ENCODE results near the gene HERC3. TPM values are rescaled to one million over a fixed set of nuclear protein-coding genes. Genes with fewer than 3 reads are reported as not detected.
A peak's percentile ranks its signal among the peaks of the same experiment; 100 is the strongest.

Gene HERC3
- polyA plus RNA-seq = 32.6 TPM

DNA sequence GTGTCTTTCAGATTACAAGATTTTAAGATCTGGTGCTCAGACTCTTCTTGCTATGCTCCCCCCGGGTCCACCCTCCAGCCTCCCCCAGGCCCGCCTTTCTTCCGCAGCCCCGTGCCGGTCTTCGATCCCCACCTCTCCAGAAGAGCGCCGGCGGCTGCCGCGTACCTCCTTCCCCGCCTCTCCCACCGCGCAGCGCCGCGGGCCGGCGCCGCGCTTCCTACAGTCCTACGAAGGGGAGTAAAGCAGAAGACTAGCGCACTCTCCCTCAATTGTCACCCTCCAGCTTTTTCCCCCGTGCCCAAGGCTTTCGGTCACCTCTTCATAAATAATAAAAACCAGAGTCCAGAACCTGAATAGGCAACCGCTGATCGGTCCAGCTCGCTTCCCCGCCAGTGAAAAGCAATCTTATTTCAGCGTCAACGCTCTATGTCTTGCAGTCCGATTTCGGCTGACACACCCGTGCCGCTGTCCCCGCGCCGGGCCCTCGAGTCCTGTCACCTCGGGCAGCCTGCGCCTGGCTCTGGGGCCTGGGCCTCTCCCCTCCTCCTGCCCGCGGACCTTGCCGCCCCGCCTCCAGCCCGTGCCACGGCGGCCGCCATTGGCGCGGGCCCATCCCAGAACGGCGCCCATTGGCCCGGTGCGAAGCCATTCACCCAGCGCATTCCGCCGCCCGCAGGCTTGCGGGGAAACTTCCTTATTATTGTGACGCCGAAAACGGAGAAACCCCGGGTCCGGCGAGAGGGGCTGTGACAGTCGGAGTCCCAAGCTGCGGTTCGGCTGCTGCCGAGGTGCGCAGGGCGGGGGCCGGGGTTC is at the start of gene HERC3:
Gene HERC3, plus strand, starts transcription at position 694 of the 813 bp plus-strand sequence. CDS start 13,344 bp downstream, outside the sequence.
- H3K27ac Mint-ChIP-seq = peak within 1 kb of the TSS; percentile 93 to 99 (median 94)
- no peaks in the 10 kb centered on the region for H3K27me3 Mint-ChIP-seq
- H3K9me3 Mint-ChIP-seq = no peaks in the 10 kb centered on the region
- peak within 1 kb of the TSS; percentile 94 to 98 (median 96) for H3K4me3 Mint-ChIP-seq
- no peaks in the 10 kb centered on the region for H3K36me3 Mint-ChIP-seq
- peaks cover 24 to 28% (median 27%) of the 10 kb centered on the region in 3 donors for H3K4me1 Mint-ChIP-seq

GRCh38 chr4:88549815-88550214 is 42.5 kb upstream of the HERC3 start:
- Mint-ChIP-seq H3K4me1 (peaks cover 0 to 3% (median 0%) of the 10 kb centered on the region in 3 donors), H3K4me3 (no peak overlapping the region), H3K36me3 (no peaks in the 10 kb centered on the region), H3K9me3 (no peaks in the 10 kb centered on the region), H3K27me3 (no peaks in the 10 kb centered on the region), H3K27ac (no peak overlapping the region)

DNA sequence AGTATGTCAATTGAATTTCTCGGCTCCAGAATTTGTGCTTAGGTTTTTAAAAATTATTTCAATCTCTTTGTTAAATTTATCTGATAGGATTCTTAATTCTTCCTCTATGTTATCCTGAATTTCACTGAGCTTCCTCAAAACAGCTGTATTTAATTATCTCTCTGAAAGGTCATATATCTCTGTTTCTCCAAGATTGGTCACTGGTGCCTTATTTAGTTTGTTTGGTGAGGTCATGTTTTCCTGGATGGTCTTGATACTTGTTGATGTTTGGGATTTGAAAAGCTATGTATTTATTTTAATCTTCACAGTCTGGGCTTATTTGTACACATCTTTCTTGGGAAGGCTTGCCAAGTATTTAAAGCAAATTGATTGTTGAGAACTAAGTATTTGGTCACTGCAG is 24.7 kb upstream of the HERC3 start:
- Mint-ChIP-seq H3K9me3 (peaks cover 0 to 3% (median 0%) of the 10 kb centered on the region in 3 donors), H3K4me1 (no peaks in the 10 kb centered on the region), H3K27ac (no peak overlapping the region), H3K27me3 (peaks cover 12% of the 10 kb centered on the region), H3K4me3 (no peak overlapping the region), H3K36me3 (no peaks in the 10 kb centered on the region)

- Mint-ChIP-seq H3K27me3 (peaks cover 13% of the 10 kb centered on the region), H3K27ac (no peak overlapping the region), H3K4me3 (no peak overlapping the region), H3K4me1 (peaks cover 0 to 2% (median 0%) of the 10 kb centered on the region in 3 donors), H3K36me3 (no peaks in the 10 kb centered on the region), H3K9me3 (peaks cover 0 to 3% (median 0%) of the 10 kb centered on the region in 3 donors)
Measured at GRCh38 chr4:88570001-88570400, 22.3 kb upstream of the HERC3 start.

GRCh38 chr4:88573276-88573980 is 18.9 kb upstream of the HERC3 start:
- peaks cover 0 to 2% (median 0%) of the 10 kb centered on the region in 3 donors for H3K4me1 Mint-ChIP-seq
- H3K4me3 Mint-ChIP-seq = no peak overlapping the region
- peaks cover 9% of the 10 kb centered on the region for H3K27me3 Mint-ChIP-seq
- H3K9me3 Mint-ChIP-seq = peaks cover 0 to 3% (median 0%) of the 10 kb centered on the region in 3 donors
- H3K27ac Mint-ChIP-seq = no peak overlapping the region
- H3K36me3 Mint-ChIP-seq = peaks cover 4% of the 10 kb centered on the region

- H3K36me3 Mint-ChIP-seq = peaks cover 6% of the 10 kb centered on the region
- H3K4me3 Mint-ChIP-seq = no peak overlapping the region
- H3K9me3 Mint-ChIP-seq = peaks cover 0 to 3% (median 0%) of the 10 kb centered on the region in 3 donors
- no peak overlapping the region for H3K27ac Mint-ChIP-seq
- H3K27me3 Mint-ChIP-seq = peaks cover 9% of the 10 kb centered on the region
- peaks cover 0 to 2% (median 0%) of the 10 kb centered on the region in 3 donors for H3K4me1 Mint-ChIP-seq
Measured at GRCh38 chr4:88573995-88574394, 18.3 kb upstream of the HERC3 start.

- Mint-ChIP-seq H3K9me3 (peaks cover 0 to 3% (median 0%) of the 10 kb centered on the region in 3 donors), H3K27me3 (peaks cover 5% of the 10 kb centered on the region), H3K36me3 (peaks cover 6% of the 10 kb centered on the region), H3K4me1 (peaks cover 0 to 2% (median 0%) of the 10 kb centered on the region in 3 donors), H3K27ac (no peak overlapping the region), H3K4me3 (no peak overlapping the region)
Measured at GRCh38 chr4:88575186-88575585, 17.1 kb upstream of the HERC3 start.

DNA sequence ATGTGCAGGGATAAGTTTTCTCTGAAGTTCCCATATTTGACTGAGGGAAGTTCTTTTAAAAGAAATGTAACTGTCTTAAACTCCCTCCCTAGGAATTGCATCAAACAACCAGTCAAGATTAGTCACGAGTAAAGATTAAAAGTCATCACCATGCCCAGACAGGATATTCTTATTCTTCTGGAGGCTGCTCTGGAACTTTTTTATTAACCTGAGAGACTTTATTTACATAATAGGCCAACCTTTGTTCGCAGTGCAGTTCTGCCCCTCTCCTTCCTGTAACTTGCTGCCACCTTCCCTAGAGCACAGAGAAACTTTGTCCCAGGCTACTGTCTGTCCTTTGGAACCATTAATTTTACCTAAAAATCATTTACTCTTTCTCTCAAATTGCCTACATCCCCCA is 9.8 kb upstream of the HERC3 start:
- H3K9me3 Mint-ChIP-seq = peaks cover 0 to 6% (median 0%) of the 10 kb centered on the region in 3 donors
- H3K4me3 Mint-ChIP-seq = no peak overlapping the region
- H3K27me3 Mint-ChIP-seq = no peaks in the 10 kb centered on the region
- H3K36me3 Mint-ChIP-seq = peaks cover 2% of the 10 kb centered on the region
- no peaks in the 10 kb centered on the region for H3K4me1 Mint-ChIP-seq
- no peak overlapping the region for H3K27ac Mint-ChIP-seq

DNA sequence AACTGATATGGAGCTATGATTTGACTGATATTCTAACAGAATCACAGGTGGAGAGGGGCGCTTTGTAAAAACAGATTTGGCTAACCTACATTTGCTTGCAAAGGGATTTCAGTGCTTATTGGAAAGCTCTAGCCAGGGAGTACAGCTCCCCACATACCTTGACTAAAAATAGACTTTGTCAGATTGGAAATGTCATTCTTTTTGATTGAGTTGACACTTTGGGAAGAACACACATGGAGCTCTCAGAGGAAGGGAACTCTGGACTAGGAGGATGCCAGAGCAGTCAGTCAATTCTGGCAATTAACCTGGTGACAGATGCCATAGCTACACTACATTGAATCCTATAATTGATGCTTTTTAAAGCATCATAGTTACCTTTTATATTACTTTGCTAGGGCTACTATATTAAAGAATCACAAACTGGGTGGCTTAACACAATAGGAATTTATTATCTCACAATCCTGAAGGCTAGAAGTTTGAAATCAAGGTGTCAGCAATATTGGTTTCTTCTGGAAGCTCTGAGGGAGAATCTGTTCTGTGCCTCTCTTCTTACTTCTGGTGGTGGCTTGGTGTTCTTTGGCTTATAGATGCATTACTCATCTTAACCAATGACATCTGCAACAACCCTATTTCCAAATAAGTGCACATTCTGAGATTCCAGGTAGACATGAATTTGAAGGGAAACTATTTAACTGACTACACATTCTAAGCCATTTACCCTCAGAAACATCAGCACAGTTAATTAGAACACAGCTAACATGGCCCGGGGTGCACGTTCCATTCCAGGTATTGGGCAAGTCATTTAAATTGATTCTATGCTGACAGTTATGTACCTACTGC is 8.4 kb upstream of the HERC3 start:
- H3K27ac Mint-ChIP-seq = no peak overlapping the region
- no peaks in the 10 kb centered on the region for H3K27me3 Mint-ChIP-seq
- no peaks in the 10 kb centered on the region for H3K36me3 Mint-ChIP-seq

GRCh38 chr4:88584471-88584900 is 7.8 kb upstream of the HERC3 start:
- Mint-ChIP-seq H3K27ac (no peak overlapping the region), H3K9me3 (peaks cover 0 to 6% (median 0%) of the 10 kb centered on the region in 3 donors), H3K36me3 (no peaks in the 10 kb centered on the region), H3K4me3 (no peak overlapping the region), H3K4me1 (no peaks in the 10 kb centered on the region), H3K27me3 (no peaks in the 10 kb centered on the region)

More for the DNA sequence above, 8.4 kb upstream of the HERC3 start:
- Mint-ChIP-seq H3K4me1 (no peaks in the 10 kb centered on the region), H3K9me3 (peaks cover 0 to 6% (median 0%) of the 10 kb centered on the region in 3 donors), H3K4me3 (no peak overlapping the region)

DNA sequence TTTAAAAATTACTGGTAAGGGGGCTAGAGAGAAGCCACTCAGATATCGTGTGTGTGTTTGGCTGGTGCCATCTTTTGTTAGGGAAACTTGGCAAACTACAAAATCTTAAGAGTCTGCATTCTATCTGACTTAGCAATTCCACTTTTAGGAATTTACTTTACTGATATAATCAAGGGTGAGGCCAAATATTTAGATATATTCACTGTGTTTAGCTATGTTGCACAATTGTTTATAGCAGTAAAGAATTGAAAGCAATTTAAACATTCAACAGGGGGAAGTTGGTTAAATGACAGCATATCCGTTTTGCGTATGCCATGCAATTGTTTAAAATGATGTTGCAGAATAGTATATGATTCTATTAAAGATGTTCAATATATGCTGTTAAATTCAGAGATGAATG is 6.4 kb upstream of the HERC3 start:
- H3K9me3 Mint-ChIP-seq = peaks cover 0 to 6% (median 0%) of the 10 kb centered on the region in 3 donors
- H3K36me3 Mint-ChIP-seq = no peaks in the 10 kb centered on the region
- H3K27ac Mint-ChIP-seq = no peak overlapping the region
- no peaks in the 10 kb centered on the region for H3K4me1 Mint-ChIP-seq
- no peak overlapping the region for H3K4me3 Mint-ChIP-seq
- no peaks in the 10 kb centered on the region for H3K27me3 Mint-ChIP-seq

DNA sequence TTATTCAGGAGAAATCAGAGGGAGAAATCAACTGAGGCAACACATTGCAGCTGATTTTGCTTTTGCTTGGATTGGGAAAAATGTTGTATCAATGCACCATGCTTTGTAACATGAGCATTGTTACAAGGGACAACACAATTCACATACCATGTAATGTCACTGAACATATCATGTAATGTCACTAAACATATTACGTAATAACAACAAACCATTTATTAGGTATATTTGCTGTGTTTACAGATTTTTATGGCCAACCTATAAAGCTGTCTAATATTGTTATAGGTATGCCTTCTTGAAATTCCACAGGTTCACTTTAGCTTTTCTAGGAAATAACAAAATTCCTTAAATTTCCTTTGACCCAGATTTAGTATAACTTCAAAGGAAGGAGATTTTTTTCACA is 5.0 kb upstream of the HERC3 start:
- Mint-ChIP-seq H3K27me3 (no peaks in the 10 kb centered on the region), H3K36me3 (no peaks in the 10 kb centered on the region), H3K9me3 (peaks cover 0 to 6% (median 0%) of the 10 kb centered on the region in 3 donors), H3K4me1 (peaks cover 6 to 10% (median 10%) of the 10 kb centered on the region in 3 donors), H3K4me3 (no peak overlapping the region), H3K27ac (no peak overlapping the region)

GRCh38 chr4:88592600-88593448 is 544 bp downstream of the HERC3 start:
- Mint-ChIP-seq H3K9me3 (no peaks in the 10 kb centered on the region), H3K4me3 (peak overlapping the region; percentile 94 to 98 (median 96)), H3K36me3 (peaks cover 2% of the 10 kb centered on the region)

More at GRCh38 chr4:88592600-88593448, 544 bp downstream of the HERC3 start:
- Mint-ChIP-seq H3K4me1 (peaks cover 28 to 34% (median 33%) of the 10 kb centered on the region in 3 donors), H3K27ac (peak overlapping the region; percentile 93 to 99 (median 94)), H3K27me3 (no peaks in the 10 kb centered on the region)
